ENCODE measurements around the gene BLZF1. TPM values are rescaled to one million over a fixed set of nuclear protein-coding genes. Genes with fewer than 3 reads are reported as not detected.

The BLZF1 gene
- total RNA-seq, 1 experiment from 2014 or later: 19.6 TPM

GRCh38 chr1:169414952-169415351 lies 47.0 kb downstream of the BLZF1 start:
- no TSS peak for BruUV-seq (replicated peaks)
- Histone ChIP-seq H3K4me3 (ENCODE audit: low read depth in 2 of 2, low read length in 2 of 2) (no peak overlapping the region), H3K27ac (ENCODE audit: low read length) (no peak overlapping the region), H3K4me1 (ENCODE audit: control insufficient read depth, insufficient read depth, low read length) (no peaks in the 10 kb centered on the region), H3K36me3 (ENCODE audit: control insufficient read depth, insufficient read depth, low read length) (no peaks in the 10 kb centered on the region), H3K9me3 (ENCODE audit: control insufficient read depth, insufficient read depth, low read depth, low read length) (no peaks in the 10 kb centered on the region), H3K27me3 (ENCODE audit: control insufficient read depth, insufficient read depth, low read length) (no peaks in the 10 kb centered on the region)
- POLR2A ChIA-PET: no interaction called here
- in situ Hi-C loops (cut with HindIII; ENCODE audit: low pct_unique_long_range_greater_than_20kb, low sequenced_read_pairs): no loop called here
- ATAC-seq (no peak), DNase-seq (ENCODE audit: low read depth, low spot score) (no peak)
- no peak for TF ChIP-seq SIN3A (IDR thresholded peaks at IDR 0.05; ENCODE audit: borderline replicate concordance, insufficient read depth, low read depth, low read length)
- TF ChIP-seq POLR2AphosphoS5 (IDR thresholded peaks at IDR 0.05; ENCODE audit: low read depth, low read length): no peak
- TF ChIP-seq TCF7L2 (IDR thresholded peaks at IDR 0.05; ENCODE audit: low read depth, low read length): no peak
- no peak for TF ChIP-seq REST (IDR thresholded peaks at IDR 0.05; ENCODE audit: insufficient read depth in 1 of 2, low read depth in 2 of 2, low read length in 1 of 2)
- no peak for TF ChIP-seq CTCF (IDR thresholded peaks at IDR 0.05)
- intact Hi-C loops (cut with micrococcal nuclease; ENCODE audit: unreplicated experiment): no loop called here
- CTCF ChIA-PET: no interaction called here

- no peaks in the 10 kb centered on the region for H3K4me1 ChIP-seq (ENCODE audit: control insufficient read depth, insufficient read depth, low read length)
- no peak overlapping the region for H3K4me3 ChIP-seq (ENCODE audit: low read depth in 2 of 2, low read length in 2 of 2)
- H3K27ac ChIP-seq (ENCODE audit: low read length): no peak overlapping the region
- no peak for TF ChIP-seq TCF7L2 (IDR thresholded peaks at IDR 0.05; ENCODE audit: low read depth, low read length)
- TF ChIP-seq SIN3A (IDR thresholded peaks at IDR 0.05; ENCODE audit: borderline replicate concordance, insufficient read depth, low read depth, low read length): no peak
- no peak for TF ChIP-seq CTCF (IDR thresholded peaks at IDR 0.05)
- TF ChIP-seq REST (IDR thresholded peaks at IDR 0.05; ENCODE audit: insufficient read depth in 1 of 2, low read depth in 2 of 2, low read length in 1 of 2): no peak
- TF ChIP-seq POLR2AphosphoS5 (IDR thresholded peaks at IDR 0.05; ENCODE audit: low read depth, low read length): no peak
- intact Hi-C loops (cut with micrococcal nuclease; ENCODE audit: unreplicated experiment) (no loop called here), in situ Hi-C loops (cut with HindIII; ENCODE audit: low pct_unique_long_range_greater_than_20kb, low sequenced_read_pairs) (no loop called here)
- peaks cover 3% of the 10 kb centered on the region for H3K27me3 ChIP-seq (ENCODE audit: control insufficient read depth, insufficient read depth, low read length)
- no peaks in the 10 kb centered on the region for H3K9me3 ChIP-seq (ENCODE audit: control insufficient read depth, insufficient read depth, low read depth, low read length)
- DNase-seq (ENCODE audit: low read depth, low spot score) (no peak), ATAC-seq (no peak)
- H3K36me3 ChIP-seq (ENCODE audit: control insufficient read depth, insufficient read depth, low read length): no peaks in the 10 kb centered on the region
- POLR2A ChIA-PET: no interaction called here
- BruUV-seq (replicated peaks): no TSS peak
- CTCF ChIA-PET: no interaction called here
These were observed 53.3 kb downstream of the BLZF1 start for GRCh38 chr1:169421309-169421708.
